ENCODE data around the gene PANK1. TPM values are rescaled to one million over a fixed set of nuclear protein-coding genes. Genes with fewer than 3 reads are reported as not detected.

PANK1 gene
- total RNA-seq, 4 donors from 2014 or later: 4.6 to 51.6 (median 36.1) TPM

DNA sequence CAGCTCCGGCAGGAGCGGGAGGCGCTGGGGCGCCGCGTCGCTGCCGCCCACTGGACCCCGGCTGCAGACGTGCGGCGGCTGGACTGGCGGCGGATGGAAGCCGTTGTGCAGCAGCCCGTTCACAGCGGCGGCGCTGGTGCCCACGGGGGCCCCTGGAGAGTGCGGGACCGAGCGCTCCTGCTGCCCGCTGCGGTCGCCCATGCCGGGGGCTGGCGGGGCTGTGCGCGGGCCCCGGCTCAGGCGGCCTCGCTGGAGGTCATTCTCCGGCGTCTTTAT, 413 bp downstream of the PANK1 start:
- TF ChIP-seq POLR2AphosphoS5 (IDR thresholded peaks at IDR 0.05): no peak
- TF ChIP-seq, protein P1, sequence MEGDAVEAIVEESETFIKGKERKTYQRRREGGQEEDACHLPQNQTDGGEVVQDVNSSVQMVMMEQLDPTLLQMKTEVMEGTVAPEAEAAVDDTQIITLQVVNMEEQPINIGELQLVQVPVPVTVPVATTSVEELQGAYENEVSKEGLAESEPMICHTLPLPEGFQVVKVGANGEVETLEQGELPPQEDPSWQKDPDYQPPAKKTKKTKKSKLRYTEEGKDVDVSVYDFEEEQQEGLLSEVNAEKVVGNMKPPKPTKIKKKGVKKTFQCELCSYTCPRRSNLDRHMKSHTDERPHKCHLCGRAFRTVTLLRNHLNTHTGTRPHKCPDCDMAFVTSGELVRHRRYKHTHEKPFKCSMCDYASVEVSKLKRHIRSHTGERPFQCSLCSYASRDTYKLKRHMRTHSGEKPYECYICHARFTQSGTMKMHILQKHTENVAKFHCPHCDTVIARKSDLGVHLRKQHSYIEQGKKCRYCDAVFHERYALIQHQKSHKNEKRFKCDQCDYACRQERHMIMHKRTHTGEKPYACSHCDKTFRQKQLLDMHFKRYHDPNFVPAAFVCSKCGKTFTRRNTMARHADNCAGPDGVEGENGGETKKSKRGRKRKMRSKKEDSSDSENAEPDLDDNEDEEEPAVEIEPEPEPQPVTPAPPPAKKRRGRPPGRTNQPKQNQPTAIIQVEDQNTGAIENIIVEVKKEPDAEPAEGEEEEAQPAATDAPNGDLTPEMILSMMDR (IDR thresholded peaks at IDR 0.05): no peak
- TF ChIP-seq POLR2A (IDR thresholded peaks at IDR 0.05): no peak
- TF ChIP-seq EP300 (IDR thresholded peaks at IDR 0.05; ENCODE audit: low read depth): no peak
- H3K27me3 ChIP-seq: no peaks in the 10 kb centered on the region
- 0% methylated on average over 9 of the region's 35 CpGs; no CpG with 5 or more reads in 1 of the 2 donors for WGBS, 2 donors (ENCODE audit: low coverage in 1 of 2)
- no peaks in the 10 kb centered on the region for H3K36me3 ChIP-seq
- H3K4me1 ChIP-seq: peaks cover 10 to 36% (median 22%) of the 10 kb centered on the region in 4 donors
- intact Hi-C loops (cut with DNase I; ENCODE audit: low total_unique reads) (loop anchor here (5.0 kb wide), 1 partner anchor 58 kb away; the partner anchor contains the start of gene KIF20B), in situ Hi-C loops (cut with MboI; ENCODE audit: low pct_ligation_motif_present in 1 of 4, low pct_unique_long_range_greater_than_20kb in 1 of 4, low sequenced_read_pairs in 3 of 4) (no loop called here)
- H3K9me3 ChIP-seq: no peaks in the 10 kb centered on the region
- H3K4me3 ChIP-seq: peak overlapping the region; percentile 70 to 91 (median 82)
- DNase-seq: no peak
- peak overlapping the region; percentile 90 to 99 (median 94) for H3K27ac ChIP-seq

DNA sequence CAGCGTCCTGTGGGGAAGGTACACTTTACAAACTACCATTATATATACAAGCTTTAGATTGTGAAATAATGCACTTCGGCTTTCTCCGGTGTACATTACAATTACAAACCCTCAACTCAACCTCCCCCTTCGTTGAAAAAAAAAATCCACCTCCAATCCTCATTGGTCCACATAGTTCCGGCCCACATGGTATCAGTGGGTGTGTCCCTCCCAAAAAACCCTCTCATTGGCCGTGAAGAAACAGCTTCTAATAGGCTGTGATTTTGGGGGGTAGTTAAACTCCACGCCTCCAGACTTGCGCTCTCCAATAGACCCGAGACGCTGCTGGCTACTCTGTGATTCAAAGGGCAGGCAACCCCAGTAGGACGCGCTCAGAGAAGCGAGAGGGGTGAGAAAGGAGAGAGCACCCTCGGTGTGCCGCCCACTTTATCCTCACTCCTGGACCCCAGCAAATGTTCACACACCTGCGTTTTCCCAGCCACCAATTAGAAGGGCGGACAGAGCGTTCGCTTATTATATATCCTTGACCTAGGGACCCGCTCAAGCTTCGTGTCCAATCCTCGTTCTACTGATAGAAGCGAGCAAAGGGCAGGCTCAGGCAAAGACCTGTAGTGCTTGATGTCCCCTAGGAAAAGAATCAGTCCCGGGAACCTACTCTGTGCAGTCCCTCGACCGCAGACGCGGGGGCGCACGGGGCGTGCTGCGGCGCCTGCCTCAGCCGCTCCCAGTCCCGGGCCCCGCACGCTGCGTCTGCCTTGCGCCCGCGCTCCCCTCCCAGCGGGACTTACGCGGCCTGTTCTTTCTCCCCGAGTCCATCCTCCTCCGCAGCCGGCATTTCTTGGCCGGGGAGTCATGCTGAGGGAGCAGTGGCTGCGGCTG, 991 bp downstream of the PANK1 start:
- H3K4me1 ChIP-seq: peaks cover 10 to 36% (median 22%) of the 10 kb centered on the region in 4 donors
- in situ Hi-C loops (cut with MboI; ENCODE audit: low pct_ligation_motif_present in 1 of 4, low pct_unique_long_range_greater_than_20kb in 1 of 4, low sequenced_read_pairs in 3 of 4) (no loop called here), intact Hi-C loops (cut with DNase I; ENCODE audit: low total_unique reads) (loop anchor here (5.0 kb wide), 1 partner anchor 58 kb away; the partner anchor contains the start of gene KIF20B)
- H3K4me3 ChIP-seq: peak overlapping the region; percentile 70 to 91 (median 82)
- TF ChIP-seq POLR2A (IDR thresholded peaks at IDR 0.05) (peak; percentile 97), EP300 (IDR thresholded peaks at IDR 0.05; ENCODE audit: low read depth) (no peak), POLR2AphosphoS5 (IDR thresholded peaks at IDR 0.05) (peak; percentile 94 to 98 (median 97))
- TF ChIP-seq, protein P1 (IDR thresholded peaks at IDR 0.05): peak in 1 of 5 experiments; percentile 13
- WGBS, 2 donors (ENCODE audit: low coverage in 1 of 2): 1% methylated on average over 48 of the region's 49 CpGs; no CpG with 5 or more reads in 1 of the 2 donors
- peak overlapping the region; percentile 90 to 99 (median 94) for H3K27ac ChIP-seq
- no peaks in the 10 kb centered on the region for H3K27me3 ChIP-seq
- H3K9me3 ChIP-seq: no peaks in the 10 kb centered on the region
- no peaks in the 10 kb centered on the region for H3K36me3 ChIP-seq
- DNase-seq: peak; percentile 89

DNA sequence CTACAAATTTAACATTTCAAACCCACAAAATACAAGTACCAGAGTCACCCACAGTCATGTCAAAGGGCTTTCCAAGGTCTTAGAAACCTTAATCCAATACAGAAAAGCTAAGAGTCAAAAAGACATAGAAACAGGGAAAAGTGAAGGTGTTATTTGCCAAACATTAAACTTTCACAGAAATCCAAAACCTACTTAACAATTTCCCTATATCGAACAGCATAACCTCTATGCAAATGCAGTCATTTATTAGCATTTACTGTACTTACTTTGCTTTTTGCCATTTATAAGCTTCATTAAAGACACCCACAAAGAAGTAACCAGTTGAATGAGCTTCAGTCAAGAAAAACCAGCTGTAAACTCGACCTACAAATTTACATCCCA, 1.6 kb downstream of the PANK1 start:
- Histone ChIP-seq H3K4me1 (peaks cover 10 to 36% (median 22%) of the 10 kb centered on the region in 4 donors), H3K36me3 (no peaks in the 10 kb centered on the region), H3K27ac (peak overlapping the region; percentile 90 to 99 (median 94)), H3K27me3 (no peaks in the 10 kb centered on the region), H3K4me3 (peak overlapping the region in 3 of 4 donors; percentile 70 to 91 (median 90)), H3K9me3 (no peaks in the 10 kb centered on the region)
- WGBS, 2 donors (ENCODE audit: low coverage in 1 of 2): 0 to 5% methylated on average over 2 of the region's 2 CpGs
- intact Hi-C loops (cut with DNase I; ENCODE audit: low total_unique reads): loop anchor here (5.0 kb wide), 1 partner anchor 59 kb away; the partner anchor contains the start of gene KIF20B
- in situ Hi-C loops (cut with MboI; ENCODE audit: low pct_ligation_motif_present in 1 of 4, low pct_unique_long_range_greater_than_20kb in 1 of 4, low sequenced_read_pairs in 3 of 4): no loop called here
- no peak for DNase-seq
- TF ChIP-seq, protein P1 (IDR thresholded peaks at IDR 0.05): no peak
- TF ChIP-seq EP300 (IDR thresholded peaks at IDR 0.05; ENCODE audit: low read depth) (no peak), POLR2AphosphoS5 (IDR thresholded peaks at IDR 0.05) (no peak), POLR2A (IDR thresholded peaks at IDR 0.05) (no peak)

DNA sequence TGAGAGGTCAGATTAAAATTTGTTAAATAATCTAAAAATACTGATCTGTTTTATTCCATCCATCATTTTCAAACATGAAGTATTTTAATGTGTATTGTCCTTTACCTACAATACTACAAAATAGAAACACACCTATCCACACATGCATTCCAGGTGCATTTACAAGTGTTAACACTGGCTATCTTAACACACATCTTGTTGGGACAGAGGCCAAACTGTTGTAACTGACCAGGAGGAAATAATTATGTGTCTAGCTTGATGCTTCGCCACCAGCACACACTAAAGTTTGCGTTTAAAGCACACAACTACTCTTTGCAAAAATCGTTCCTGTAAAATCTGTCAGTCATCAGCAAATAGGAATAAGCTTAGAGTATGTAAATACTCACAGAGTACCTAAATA, 2.8 kb downstream of the PANK1 start:
- intact Hi-C loops (cut with DNase I; ENCODE audit: low total_unique reads): loop anchor here (5.0 kb wide), 1 partner anchor 60 kb away; the partner anchor contains the start of gene KIF20B
- Histone ChIP-seq H3K36me3 (no peaks in the 10 kb centered on the region), H3K27me3 (no peaks in the 10 kb centered on the region), H3K4me3 (no peak overlapping the region), H3K9me3 (no peaks in the 10 kb centered on the region), H3K4me1 (peaks cover 10 to 32% (median 22%) of the 10 kb centered on the region in 4 donors), H3K27ac (no peak overlapping the region)
- DNase-seq: no peak
- in situ Hi-C loops (cut with MboI; ENCODE audit: low pct_ligation_motif_present in 1 of 4, low pct_unique_long_range_greater_than_20kb in 1 of 4, low sequenced_read_pairs in 3 of 4): no loop called here
- WGBS, 2 donors (ENCODE audit: low coverage in 1 of 2): 71 to 77% methylated on average over 3 of the region's 3 CpGs
- TF ChIP-seq POLR2AphosphoS5 (IDR thresholded peaks at IDR 0.05) (no peak), POLR2A (IDR thresholded peaks at IDR 0.05) (no peak), EP300 (IDR thresholded peaks at IDR 0.05; ENCODE audit: low read depth) (no peak)
- TF ChIP-seq, protein P1 (IDR thresholded peaks at IDR 0.05): no peak

All from transverse colon (tissue), 4 donors.